Endodermal cell (in vitro differentiated cells): ENCODE measurements around the gene RCAN2. TPM values are rescaled to one million over a fixed set of nuclear protein-coding genes. Genes with fewer than 3 reads are reported as not detected.

Experiments
- DNase-seq: peaks from one replicate; pipeline ENCODE4 v3.0.0-alpha.2; 2017
- H3K27ac ChIP-seq: 2 replicates; pipeline ENCODE4 v1.5.1; 2013; ENCODE audit warnings: mild to moderate bottlenecking, low read depth, low read length, moderate library complexity
- H3K27me3 ChIP-seq: 2 replicates; pipeline ENCODE4 v1.6.1; 2013; ENCODE audit warnings: mild to moderate bottlenecking, low read length, moderate library complexity; ENCODE audit not compliant: insufficient read depth, control insufficient read depth, poor library complexity, severe bottlenecking
- H3K36me3 ChIP-seq: 2 replicates; pipeline ENCODE4 v1.7.0; 2013; ENCODE audit warnings: mild to moderate bottlenecking, low read length, moderate library complexity; ENCODE audit not compliant: control insufficient read depth, insufficient read depth
- H3K4me1 ChIP-seq: one replicate; pipeline ENCODE4 v1.7.0; 2013; ENCODE audit warnings: low read length; ENCODE audit not compliant: control insufficient read depth, insufficient read depth
- H3K4me3 ChIP-seq: 2 replicates; pipeline ENCODE4 v1.5.1; 2013; ENCODE audit warnings: mild to moderate bottlenecking, low read length, moderate library complexity
- H3K9ac ChIP-seq: 2 replicates; pipeline ENCODE4 v1.6.1; 2013; ENCODE audit warnings: mild to moderate bottlenecking, low read length, moderate library complexity; ENCODE audit not compliant: poor library complexity, severe bottlenecking; ENCODE audit errors: extremely low read depth
- H3K9me3 ChIP-seq: 2 replicates; pipeline ENCODE4 v1.6.1; 2013; ENCODE audit warnings: mild to moderate bottlenecking, low read length, moderate library complexity; ENCODE audit not compliant: control insufficient read depth
- H3K27ac Mint-ChIP-seq: 2 replicates; pipeline ENCODE4 v1.8.0; 2020; ENCODE audit warnings: mixed read lengths
- H3K27me3 Mint-ChIP-seq: 2 replicates; pipeline ENCODE4 v1.8.0; 2021; ENCODE audit warnings: mild to moderate bottlenecking, mixed read lengths; ENCODE audit not compliant: insufficient read depth
- H3K36me3 Mint-ChIP-seq: 2 replicates; pipeline ENCODE4 v1.8.0; 2020; ENCODE audit warnings: low read depth, mixed read lengths
- H3K4me1 Mint-ChIP-seq: 2 replicates; pipeline ENCODE4 v1.8.0; 2020; ENCODE audit warnings: mixed read lengths
- H3K4me3 Mint-ChIP-seq: 2 replicates; pipeline ENCODE4 v1.8.0; 2020; ENCODE audit warnings: mild to moderate bottlenecking, moderate library complexity, mixed read lengths
- H3K9me3 Mint-ChIP-seq: 2 replicates; pipeline ENCODE4 v1.8.0; 2020; ENCODE audit warnings: mild to moderate bottlenecking, mixed read lengths
- CTCF ChIP-seq: fragments of 200-600 bp; sonication (generic); conservative IDR thresholded peaks from 2 replicates; pipeline ENCODE4 v1.5.0; 2021; ENCODE audit warnings: antibody characterized with exemption, mild to moderate bottlenecking
- WGBS, 2 experiments: methylation state at CpG; one replicate each; pipeline versions ENCODE4 v1.1.5 to v1.1.7; 2013; ENCODE audit warnings: missing lambda C conversion rate in 2 of 2, mixed read lengths in 1 of 2; ENCODE audit not compliant: insufficient coverage in 1 of 2, insufficient read length in 1 of 2; 5-methylcytosine and 5-hydroxymethylcytosine counted together
- total RNA-seq, 2 donors: library from RNA; stranded (reverse); fragmentation: NEBNext Ultra II Directional in 1 of 2; extraction: Animal tissue kit (Norgen Biotek cat#: 25700) in 1 of 2; gene quantifications; 2 replicates in 1 of 2; 3 replicates in 1 of 2; pipeline ENCODE4 v1.2.1, GENCODE V29; 2021

Gene RCAN2
- total RNA-seq, 2 donors from 2014 or later: 15.7 to 16.7 TPM

DNA sequence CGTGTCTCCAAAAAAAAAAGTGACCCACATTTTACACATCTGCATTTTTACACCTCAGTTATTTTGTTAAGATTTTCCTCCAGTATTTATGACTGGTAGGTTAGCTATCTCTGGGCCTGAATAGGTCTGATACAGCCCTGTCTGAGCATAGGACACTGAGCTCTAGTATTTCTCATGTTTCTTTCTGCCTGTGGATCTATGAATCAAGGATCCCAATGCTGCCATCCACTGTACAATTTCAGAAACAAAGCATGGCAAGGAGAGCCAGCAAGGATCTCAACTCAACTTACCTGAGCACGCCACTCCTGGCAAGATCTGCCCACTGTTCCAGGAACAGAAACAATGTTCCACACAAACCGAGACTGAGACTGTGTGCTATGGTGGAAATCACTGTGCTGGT, 284.1 kb downstream of the RCAN2 start:
- H3K36me3 Mint-ChIP-seq: no peaks in the 10 kb centered on the region
- Histone ChIP-seq H3K4me1 (no peaks in the 10 kb centered on the region), H3K9ac (no peak overlapping the region), H3K9me3 (no peaks in the 10 kb centered on the region), H3K27ac (no peak overlapping the region), H3K36me3 (no peaks in the 10 kb centered on the region), H3K27me3 (peaks cover 36% of the 10 kb centered on the region), H3K4me3 (no peak overlapping the region)
- WGBS, 2 experiments: 89 to 94% methylated on average over 3 of the region's 3 CpGs
- TF ChIP-seq CTCF: no peak
- DNase-seq: no peak
- H3K27ac Mint-ChIP-seq: no peak overlapping the region
- H3K4me1 Mint-ChIP-seq: no peaks in the 10 kb centered on the region
- H3K27me3 Mint-ChIP-seq: peaks cover 14% of the 10 kb centered on the region
- H3K9me3 Mint-ChIP-seq: no peaks in the 10 kb centered on the region
- H3K4me3 Mint-ChIP-seq: no peak overlapping the region

DNA sequence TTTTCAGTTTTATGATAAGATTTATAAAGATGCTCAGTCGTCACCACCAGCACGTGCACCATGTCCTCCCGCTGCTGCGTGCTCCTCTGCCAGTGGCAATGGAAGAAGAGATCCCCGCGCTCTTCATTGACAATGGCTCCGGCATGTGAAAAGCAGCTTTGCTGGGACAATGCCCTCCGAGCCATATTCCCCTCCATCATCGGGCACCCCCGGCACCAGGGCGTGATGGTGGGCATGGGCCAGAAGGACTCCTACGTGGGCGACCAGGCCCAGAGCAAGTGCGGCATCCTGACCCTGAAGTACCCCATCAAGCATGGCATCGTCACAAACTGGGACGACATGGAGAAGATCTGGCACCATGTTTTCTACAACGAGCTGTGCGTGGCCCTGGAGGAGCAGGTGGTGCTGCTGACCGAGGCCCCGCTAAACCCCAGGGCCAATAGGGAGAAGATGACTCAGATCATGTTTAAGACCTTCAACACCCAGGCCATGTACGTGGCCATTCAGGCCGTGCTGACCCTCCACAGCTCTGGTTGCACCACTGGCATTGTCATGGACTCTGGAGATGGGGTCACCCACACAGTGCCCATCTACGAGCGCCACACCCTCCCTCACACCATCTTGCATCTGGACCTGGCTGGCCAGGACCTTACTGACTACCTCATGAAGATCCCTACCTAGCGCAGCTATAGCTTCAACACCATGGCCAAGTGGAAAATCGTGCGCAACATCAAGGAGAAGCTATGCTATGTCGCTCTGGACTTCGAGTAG, 286.2 kb downstream of the RCAN2 start:
- Mint-ChIP-seq H3K27ac (no peak overlapping the region), H3K27me3 (peaks cover 14% of the 10 kb centered on the region), H3K9me3 (no peaks in the 10 kb centered on the region), H3K4me3 (no peak overlapping the region), H3K4me1 (no peaks in the 10 kb centered on the region), H3K36me3 (no peaks in the 10 kb centered on the region)
- H3K36me3 ChIP-seq: no peaks in the 10 kb centered on the region
- no peaks in the 10 kb centered on the region for H3K9me3 ChIP-seq
- TF ChIP-seq CTCF: no peak
- 93 to 95% methylated on average over 23 to 29 of the region's 29 CpGs for WGBS, 2 experiments
- no peak overlapping the region for H3K4me3 ChIP-seq
- no peak overlapping the region for H3K27ac ChIP-seq
- H3K4me1 ChIP-seq: no peaks in the 10 kb centered on the region
- peaks cover 36% of the 10 kb centered on the region for H3K27me3 ChIP-seq
- DNase-seq: no peak
- no peak overlapping the region for H3K9ac ChIP-seq

DNA sequence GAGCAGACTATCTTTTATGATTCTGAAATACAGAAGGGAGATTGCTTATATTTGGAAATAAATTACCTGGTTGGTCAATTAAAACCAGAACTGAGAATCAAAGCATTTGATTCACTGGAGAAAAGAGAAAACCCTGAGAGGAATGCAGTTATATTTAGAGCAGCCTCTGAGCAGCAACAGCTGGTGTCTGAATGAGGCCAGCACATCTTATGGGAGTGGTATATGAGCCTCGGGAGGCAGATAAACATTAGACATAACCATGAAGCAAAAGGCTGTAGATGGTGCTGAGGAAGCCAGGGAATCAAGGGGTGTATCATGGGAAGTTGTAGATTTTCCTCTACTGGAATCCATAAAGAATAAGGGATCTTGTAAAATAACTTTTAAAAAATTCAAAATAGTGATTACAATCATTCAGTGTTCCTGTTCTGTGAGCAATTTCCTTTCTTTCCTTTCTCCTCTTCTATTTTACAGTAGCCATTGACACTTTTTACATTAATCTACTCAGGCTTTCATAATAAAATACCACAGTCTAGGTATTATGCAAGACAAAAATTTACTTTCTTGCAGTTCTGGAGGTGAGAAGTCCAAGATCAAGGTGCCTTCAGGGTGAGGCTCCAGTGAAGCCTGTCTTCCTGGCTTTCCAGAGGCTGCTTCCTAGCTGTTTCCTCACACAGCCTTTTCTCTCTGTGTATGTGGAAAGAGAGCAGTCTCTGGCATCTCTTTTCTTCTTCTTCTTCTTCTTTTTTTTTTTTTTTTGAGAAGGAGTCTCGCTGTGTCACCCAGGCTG, 287.7 kb downstream of the RCAN2 start:
- H3K27me3 ChIP-seq: peaks cover 27% of the 10 kb centered on the region
- no peaks in the 10 kb centered on the region for H3K9me3 ChIP-seq
- no peaks in the 10 kb centered on the region for H3K4me1 ChIP-seq
- Mint-ChIP-seq H3K4me3 (no peak overlapping the region), H3K27me3 (peaks cover 9% of the 10 kb centered on the region), H3K27ac (no peak overlapping the region), H3K36me3 (no peaks in the 10 kb centered on the region), H3K9me3 (no peaks in the 10 kb centered on the region), H3K4me1 (no peaks in the 10 kb centered on the region)
- WGBS, 2 experiments: 74% methylated on average over 2 of the region's 2 CpGs; no CpG with 5 or more reads in 1 of the 2 experiments
- H3K36me3 ChIP-seq: no peaks in the 10 kb centered on the region
- no peak overlapping the region for H3K9ac ChIP-seq
- H3K27ac ChIP-seq: no peak overlapping the region
- H3K4me3 ChIP-seq: no peak overlapping the region
- DNase-seq: no peak
- no peak for TF ChIP-seq CTCF
